MM.1S (cell line): ENCODE measurements around the gene LILRA6.

ENCODE experiments used
- DNase-seq: peaks from one replicate; pipeline ENCODE4 v3.0.0-alpha.2; 2015
- H2AFZ ChIP-seq: fragments of 300-600 bp; sonication (generic); 2 replicates; pipeline ENCODE4 v1.6.0; 2016; ENCODE audit warnings: antibody characterized with exemption, low read length
- H3F3A ChIP-seq: fragments of 300-600 bp; sonication (generic); 2 replicates; pipeline ENCODE4 v1.6.1; 2016; ENCODE audit warnings: mild to moderate bottlenecking, antibody characterized with exemption, low read length, moderate library complexity, mixed read lengths; ENCODE audit not compliant: insufficient read depth
- H3K27ac ChIP-seq: fragments of 300-600 bp; sonication (generic); 2 replicates; pipeline ENCODE4 v1.5.1; 2016; ENCODE audit warnings: mild to moderate bottlenecking, low read length
- H3K27me3 ChIP-seq: fragments of 300-600 bp; sonication (generic); replicated peaks from 2 replicates; pipeline ENCODE4 v1.6.0; 2016; ENCODE audit warnings: low read length; ENCODE audit not compliant: insufficient read depth
- H3K36me3 ChIP-seq: fragments of 300-600 bp; sonication (generic); replicated peaks from 2 replicates; pipeline ENCODE4 v1.6.1; 2016; ENCODE audit warnings: mild to moderate bottlenecking, low read length, mixed read lengths; ENCODE audit not compliant: insufficient read depth
- H3K4me1 ChIP-seq: fragments of 300-600 bp; sonication (generic); 2 replicates; pipeline ENCODE4 v1.6.1; 2016; ENCODE audit warnings: low read length, mixed read lengths
- H3K4me2 ChIP-seq: fragments of 300-600 bp; sonication (generic); 2 replicates; pipeline ENCODE4 v1.6.0; 2016; ENCODE audit warnings: low read depth, low read length
- H3K4me3 ChIP-seq: fragments of 300-600 bp; sonication (generic); 2 replicates; pipeline ENCODE4 v1.5.1; 2016; ENCODE audit warnings: low read length, mixed read lengths
- H3K79me2 ChIP-seq: fragments of 300-600 bp; sonication (generic); 2 replicates; pipeline ENCODE4 v1.6.1; 2016; ENCODE audit warnings: mixed run types, low read length, mixed read lengths
- H3K9ac ChIP-seq: fragments of 300-600 bp; sonication (generic); 2 replicates; pipeline ENCODE4 v1.6.1; 2016; ENCODE audit warnings: low read length, mixed read lengths
- H3K9me2 ChIP-seq: fragments of 300-600 bp; sonication (generic); replicated peaks from 2 replicates; pipeline ENCODE4 v1.6.1; 2016; ENCODE audit warnings: mild to moderate bottlenecking, low read length, mixed read lengths; ENCODE audit not compliant: insufficient read depth
- H3K9me3 ChIP-seq: fragments of 300-600 bp; sonication (generic); replicated peaks from 2 replicates; pipeline ENCODE4 v1.6.1; 2016; ENCODE audit warnings: mild to moderate bottlenecking, low read length, mixed read lengths; ENCODE audit not compliant: insufficient read depth
- H4K20me1 ChIP-seq: fragments of 300-600 bp; sonication (generic); 2 replicates; pipeline ENCODE4 v1.6.1; 2016; ENCODE audit warnings: mild to moderate bottlenecking, low read length, moderate library complexity, mixed read lengths; ENCODE audit not compliant: insufficient read depth
- EZH2 ChIP-seq: fragments of 300-600 bp; sonication (generic); optimal IDR thresholded peaks from 2 replicates; pipeline ENCODE3; 2017; ENCODE audit warnings: low read depth, mild to moderate bottlenecking, antibody characterized with exemption, low read length, mixed read lengths
- EZH2phosphoT487 ChIP-seq: fragments of 300-600 bp; sonication (generic); IDR thresholded peaks from 2 replicates; pipeline ENCODE4 v1.6.1; 2018; ENCODE audit warnings: antibody characterized with exemption, low read length
- TF ChIP-seq, protein P1 (sequence below): fragments of 300-600 bp; sonication (generic); IDR thresholded peaks from 2 replicates; pipeline ENCODE4 v1.5.1; 2016; ENCODE audit warnings: antibody characterized with exemption, low read length, mixed read lengths

Gene LILRA6

DNA sequence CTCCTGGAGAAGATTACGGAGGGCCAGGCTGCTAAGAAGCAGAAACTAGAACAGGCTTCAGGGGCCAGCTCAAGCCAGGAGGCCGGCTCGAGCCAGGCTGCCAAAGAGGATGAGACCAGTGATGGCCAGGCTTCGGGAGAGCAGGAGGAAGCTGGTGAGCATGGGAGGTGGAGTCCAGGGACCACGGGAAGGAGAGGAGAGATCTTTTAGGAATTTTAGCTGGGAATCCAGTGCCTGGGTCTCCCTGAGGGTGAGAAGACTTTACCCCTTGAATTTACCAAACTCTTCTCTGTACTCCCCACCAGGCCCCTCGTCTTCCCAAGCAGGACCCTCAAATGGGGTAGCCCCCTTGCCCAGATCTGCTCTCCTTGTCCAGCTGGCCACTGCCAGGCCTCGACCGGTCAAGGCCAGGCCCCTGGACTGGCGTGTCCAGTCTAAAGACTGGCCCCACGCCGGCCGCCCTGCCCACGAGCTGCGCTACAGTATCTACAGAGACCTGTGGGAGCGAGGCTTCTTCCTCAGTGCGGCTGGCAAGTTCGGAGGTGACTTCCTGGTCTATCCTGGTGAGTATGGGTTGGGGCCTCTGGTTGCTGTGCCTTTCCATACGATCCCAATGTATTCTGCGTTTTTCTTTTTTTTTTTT, 50.7 kb downstream of the LILRA6 start:
- no peaks in the 10 kb centered on the region for H4K20me1 ChIP-seq
- TF ChIP-seq EZH2 (no peak), EZH2phosphoT487 (no peak)
- TF ChIP-seq, protein P1, sequence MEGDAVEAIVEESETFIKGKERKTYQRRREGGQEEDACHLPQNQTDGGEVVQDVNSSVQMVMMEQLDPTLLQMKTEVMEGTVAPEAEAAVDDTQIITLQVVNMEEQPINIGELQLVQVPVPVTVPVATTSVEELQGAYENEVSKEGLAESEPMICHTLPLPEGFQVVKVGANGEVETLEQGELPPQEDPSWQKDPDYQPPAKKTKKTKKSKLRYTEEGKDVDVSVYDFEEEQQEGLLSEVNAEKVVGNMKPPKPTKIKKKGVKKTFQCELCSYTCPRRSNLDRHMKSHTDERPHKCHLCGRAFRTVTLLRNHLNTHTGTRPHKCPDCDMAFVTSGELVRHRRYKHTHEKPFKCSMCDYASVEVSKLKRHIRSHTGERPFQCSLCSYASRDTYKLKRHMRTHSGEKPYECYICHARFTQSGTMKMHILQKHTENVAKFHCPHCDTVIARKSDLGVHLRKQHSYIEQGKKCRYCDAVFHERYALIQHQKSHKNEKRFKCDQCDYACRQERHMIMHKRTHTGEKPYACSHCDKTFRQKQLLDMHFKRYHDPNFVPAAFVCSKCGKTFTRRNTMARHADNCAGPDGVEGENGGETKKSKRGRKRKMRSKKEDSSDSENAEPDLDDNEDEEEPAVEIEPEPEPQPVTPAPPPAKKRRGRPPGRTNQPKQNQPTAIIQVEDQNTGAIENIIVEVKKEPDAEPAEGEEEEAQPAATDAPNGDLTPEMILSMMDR, result no peak
- H3K36me3 ChIP-seq, result no peaks in the 10 kb centered on the region
- H3F3A ChIP-seq, result no peaks in the 10 kb centered on the region
- peaks cover 30% of the 10 kb centered on the region for H3K79me2 ChIP-seq
- H3K4me3 ChIP-seq, result peak overlapping the region; percentile 79
- H3K27me3 ChIP-seq, result no peaks in the 10 kb centered on the region
- H3K9ac ChIP-seq, result peak overlapping the region; percentile 92
- no peaks in the 10 kb centered on the region for H3K9me3 ChIP-seq
- peaks cover 14% of the 10 kb centered on the region for H3K4me1 ChIP-seq
- H3K9me2 ChIP-seq, result no peaks in the 10 kb centered on the region
- DNase-seq, result no peak
- H3K4me2 ChIP-seq, result peak overlapping the region; percentile 96
- no peak overlapping the region for H2AFZ ChIP-seq
- peak overlapping the region; percentile 94; the same call in 1 of the 2 replicates for H3K27ac ChIP-seq

DNA sequence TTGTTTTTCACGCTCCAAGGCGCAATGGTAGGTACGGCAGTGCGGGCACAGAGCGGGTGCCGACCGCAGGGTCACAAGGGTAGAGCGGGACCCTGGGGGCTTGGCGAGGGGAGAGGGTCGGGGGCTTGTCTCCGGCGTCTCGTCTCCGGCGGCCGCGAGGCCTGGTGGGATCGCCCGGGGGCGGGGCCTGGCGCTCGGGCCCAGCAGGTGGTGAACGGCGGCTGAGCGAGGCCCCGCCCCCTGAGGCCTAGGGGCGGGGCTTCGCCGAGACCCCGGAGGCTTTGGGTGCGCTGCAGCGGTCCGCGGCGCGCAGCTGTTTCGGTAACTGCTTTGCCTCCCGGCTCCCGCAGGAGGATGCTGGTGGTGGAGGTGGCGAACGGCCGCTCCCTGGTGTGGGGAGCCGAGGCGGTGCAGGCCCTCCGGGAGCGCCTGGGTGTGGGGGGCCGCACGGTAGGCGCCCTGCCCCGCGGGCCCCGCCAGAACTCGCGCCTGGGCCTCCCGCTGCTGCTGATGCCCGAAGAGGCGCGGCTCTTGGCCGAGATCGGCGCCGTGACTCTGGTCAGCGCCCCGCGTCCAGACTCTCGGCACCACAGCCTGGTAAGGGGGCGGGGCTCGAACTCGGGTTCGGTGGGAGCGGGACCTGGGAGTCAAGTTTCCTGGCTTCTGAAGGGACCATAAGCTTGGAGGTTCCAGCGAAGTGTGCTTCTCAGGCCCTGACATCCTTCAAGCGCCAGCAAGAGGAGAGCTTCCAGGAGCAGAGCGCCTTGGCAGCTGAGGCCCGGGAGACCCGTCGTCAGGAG, 51.4 kb downstream of the LILRA6 start, which contains the start of gene TSEN34:
Gene TSEN34, plus strand, starts transcription at position 298 of the 800 bp plus-strand sequence. Its CDS starts 57 bp downstream, at position 355.
- Histone ChIP-seq H3K4me2 (peak within 1 kb of the TSS; percentile 96), H2AFZ (peak within 1 kb of the TSS; percentile 79), H3K36me3 (no peaks in the 10 kb centered on the region), H3K4me1 (peaks cover 14% of the 10 kb centered on the region), H3K4me3 (peak within 1 kb of the TSS; percentile 79), H3K79me2 (peaks cover 30% of the 10 kb centered on the region), H3K27me3 (no peaks in the 10 kb centered on the region), H3K9me2 (no peaks in the 10 kb centered on the region), H3F3A (no peaks in the 10 kb centered on the region), H3K27ac (peak within 1 kb of the TSS; percentile 94), H3K9me3 (no peaks in the 10 kb centered on the region), H4K20me1 (no peaks in the 10 kb centered on the region), H3K9ac (peak within 1 kb of the TSS; percentile 92)
- no peak for TF ChIP-seq EZH2phosphoT487
- no peak for TF ChIP-seq EZH2
- TF ChIP-seq, protein P1, result no peak
- peak; percentile 91 for DNase-seq

DNA sequence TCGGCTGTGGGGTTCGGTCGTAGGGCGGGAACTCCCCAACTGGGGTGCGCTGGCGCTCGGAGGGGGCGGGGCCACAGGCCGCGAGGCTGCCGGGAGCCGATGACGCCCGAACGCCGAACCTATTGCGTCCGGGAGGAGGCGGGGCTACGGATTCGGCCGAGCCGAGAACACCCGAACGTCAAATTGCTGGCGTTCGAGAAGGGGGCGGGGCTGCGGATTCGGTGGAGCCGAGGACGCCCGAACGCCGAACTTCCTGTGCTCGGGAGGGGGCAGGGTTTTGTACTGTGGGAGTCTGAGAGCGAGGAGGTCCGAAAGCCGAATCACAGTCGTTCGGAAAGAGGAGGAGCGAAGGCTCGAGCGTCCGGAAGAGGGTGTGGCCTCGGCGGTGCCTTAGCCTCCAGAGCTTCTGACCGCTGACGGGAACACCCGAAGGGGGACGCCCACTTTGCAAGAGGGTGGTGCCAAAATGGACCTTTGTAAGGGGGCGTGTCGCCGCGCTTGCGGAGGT, 52.0 kb downstream of the LILRA6 start:
- no peaks in the 10 kb centered on the region for H3K36me3 ChIP-seq
- peak overlapping the region; percentile 96; the same call in 1 of the 2 replicates for H3K4me2 ChIP-seq
- H3K27ac ChIP-seq, result peak overlapping the region; percentile 94
- H3K79me2 ChIP-seq, result peaks cover 30% of the 10 kb centered on the region
- no peaks in the 10 kb centered on the region for H3F3A ChIP-seq
- no peaks in the 10 kb centered on the region for H3K9me3 ChIP-seq
- no peaks in the 10 kb centered on the region for H3K27me3 ChIP-seq
- H2AFZ ChIP-seq, result peak overlapping the region; percentile 79
- H3K9ac ChIP-seq, result peak overlapping the region; percentile 92
- no peaks in the 10 kb centered on the region for H4K20me1 ChIP-seq
- H3K4me1 ChIP-seq, result peaks cover 14% of the 10 kb centered on the region
- no peaks in the 10 kb centered on the region for H3K9me2 ChIP-seq
- TF ChIP-seq, protein P1, result no peak
- no peak for TF ChIP-seq EZH2phosphoT487
- TF ChIP-seq EZH2, result no peak
- peak; percentile 99 for DNase-seq
- peak overlapping the region; percentile 79 for H3K4me3 ChIP-seq
